Measurements from ENCODE around the gene SKA2.
"Not testable (repeated sequence)": the region's sequence is repeated elsewhere in the genome, so short reads cannot be mapped to it uniquely, and the experiment has no call there.

SKA2 gene

DNA sequence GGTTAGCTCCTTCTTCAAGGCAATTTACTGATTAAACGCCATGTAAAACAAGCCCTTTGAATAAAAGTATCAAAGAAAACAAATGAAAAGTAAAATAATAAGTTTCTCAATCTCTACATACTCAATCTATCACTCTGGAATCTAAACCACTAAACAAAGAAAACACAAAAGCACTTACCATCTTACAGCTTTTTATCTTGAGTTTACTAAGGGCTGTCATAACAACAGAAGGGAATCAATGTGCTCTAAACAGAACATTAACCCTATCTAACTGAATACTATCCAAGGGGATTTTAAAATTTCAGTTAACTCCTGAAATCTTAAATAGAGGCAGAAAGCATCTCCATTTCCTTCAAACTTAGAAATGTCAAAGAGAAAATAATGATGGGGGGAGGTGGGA, 3.4 kb downstream of the SKA2 start:
- no peak for DNase-seq (ENCODE audit: low read depth)

DNA sequence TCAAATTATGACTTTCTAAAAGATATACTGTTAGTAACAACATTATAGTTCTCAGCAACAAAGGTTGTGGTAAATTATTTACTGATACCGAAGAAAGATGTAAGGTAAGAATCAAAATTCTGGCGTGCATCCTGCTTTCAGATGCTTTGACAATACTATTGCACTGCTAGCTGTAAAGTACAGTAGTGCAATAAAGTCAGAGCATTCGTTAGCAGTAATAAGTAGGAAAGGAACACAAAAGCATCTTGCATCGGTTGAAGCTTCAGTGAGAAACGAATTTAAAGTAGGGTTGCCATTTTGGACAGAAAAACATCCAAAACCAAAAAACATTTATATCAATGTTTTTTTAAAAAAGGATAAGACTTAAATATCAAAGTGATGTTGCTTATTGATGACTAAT, 4.0 kb downstream of the SKA2 start:
- DNase-seq (ENCODE audit: low read depth) = no peak

DNA sequence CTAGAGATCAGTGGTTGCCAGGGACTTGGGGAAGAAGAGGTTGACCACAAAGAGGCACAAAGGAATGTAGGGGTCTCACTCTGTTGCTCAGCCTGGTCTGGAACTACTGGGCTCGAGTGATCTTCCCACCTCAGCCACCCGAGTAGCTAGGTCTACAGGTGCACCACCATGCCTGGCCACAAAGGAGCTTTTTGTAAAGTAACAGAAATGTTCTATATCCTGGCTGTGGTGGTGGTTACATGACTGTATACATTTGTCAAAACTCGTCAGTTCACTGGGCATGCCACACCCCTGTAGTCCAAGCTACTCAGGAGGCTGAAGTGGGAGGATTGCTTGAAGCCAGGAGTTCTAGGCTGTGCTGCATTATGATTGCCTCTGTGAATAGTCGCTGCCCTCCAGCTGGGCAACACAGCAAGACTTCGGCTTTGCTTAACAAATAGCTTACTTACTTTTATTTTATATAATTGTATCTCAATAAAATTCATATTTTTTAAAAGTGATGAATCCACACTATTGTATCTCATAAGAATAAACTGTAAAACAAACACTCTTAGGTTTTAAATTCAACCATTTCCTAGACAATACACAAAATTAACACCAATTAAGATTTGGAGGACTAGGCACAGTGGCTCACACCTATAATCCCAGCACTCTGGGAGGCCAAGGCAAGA, 5.0 kb downstream of the SKA2 start:
- no peak for DNase-seq (ENCODE audit: low read depth)

DNA sequence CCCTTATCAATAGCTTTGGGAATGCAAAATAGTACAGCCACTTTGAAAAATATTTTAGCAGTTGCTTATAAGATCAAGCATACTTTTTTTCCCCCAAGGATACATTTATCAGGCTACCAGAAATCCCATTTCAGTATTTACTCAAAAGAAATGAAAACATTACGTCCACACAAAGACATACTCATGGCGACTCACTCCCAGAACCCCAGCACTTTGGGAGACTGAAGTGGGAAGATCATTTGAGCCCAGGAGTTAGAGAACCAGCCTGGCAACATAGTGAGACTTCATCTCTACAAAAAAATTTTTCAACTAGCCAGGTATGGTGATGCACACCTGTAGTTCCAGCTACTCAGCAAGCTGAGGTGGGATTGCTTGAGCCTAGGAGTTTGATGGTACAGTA, 5.9 kb downstream of the SKA2 start:
- no peak for DNase-seq (ENCODE audit: low read depth)

DNA sequence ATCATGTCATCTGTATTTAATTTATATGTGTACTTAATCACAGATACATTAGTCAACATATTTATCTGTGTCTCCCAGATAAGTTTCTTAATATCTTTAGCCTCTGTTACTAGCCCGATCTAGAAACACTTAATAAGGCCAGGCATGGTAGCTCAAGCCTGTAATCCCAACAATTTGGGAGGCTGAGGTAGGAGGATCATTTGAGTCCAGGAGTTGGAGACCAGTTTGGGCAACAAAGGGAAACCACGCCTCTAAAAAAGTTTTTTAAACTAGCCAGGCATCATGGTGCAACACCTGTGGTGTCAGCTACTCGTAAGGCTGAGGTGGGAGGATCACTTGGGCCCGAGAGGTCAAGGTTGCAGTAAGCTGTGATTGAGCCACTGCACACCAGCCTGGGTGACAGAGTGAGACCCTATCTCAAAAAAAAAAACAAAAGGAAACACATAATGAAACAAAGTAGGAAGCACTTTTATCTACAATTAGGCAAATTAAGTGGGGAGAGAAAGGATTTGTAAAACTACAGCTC, 9.4 kb downstream of the SKA2 start:
- no peak for DNase-seq (ENCODE audit: low read depth)

DNA sequence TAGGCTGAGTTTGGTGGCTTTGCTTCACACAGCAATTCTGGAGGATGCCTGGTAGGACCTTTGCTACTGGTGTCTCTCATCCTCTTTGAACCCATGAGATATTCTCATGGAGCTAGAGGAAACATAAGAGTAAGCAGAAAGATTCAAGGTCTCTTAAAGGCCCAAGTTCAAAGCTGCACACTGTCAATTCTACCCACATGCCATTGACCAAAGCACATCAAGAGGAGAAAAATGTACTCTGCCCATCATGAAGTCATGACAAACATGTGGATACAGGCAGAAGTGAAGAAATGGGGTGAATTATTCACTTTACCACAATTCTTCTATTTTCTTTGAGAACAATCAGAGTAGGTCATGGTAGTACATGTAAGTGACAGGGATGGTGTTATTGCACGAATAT, 13.1 kb downstream of the SKA2 start:
- DNase-seq (ENCODE audit: low read depth) = no peak

DNA sequence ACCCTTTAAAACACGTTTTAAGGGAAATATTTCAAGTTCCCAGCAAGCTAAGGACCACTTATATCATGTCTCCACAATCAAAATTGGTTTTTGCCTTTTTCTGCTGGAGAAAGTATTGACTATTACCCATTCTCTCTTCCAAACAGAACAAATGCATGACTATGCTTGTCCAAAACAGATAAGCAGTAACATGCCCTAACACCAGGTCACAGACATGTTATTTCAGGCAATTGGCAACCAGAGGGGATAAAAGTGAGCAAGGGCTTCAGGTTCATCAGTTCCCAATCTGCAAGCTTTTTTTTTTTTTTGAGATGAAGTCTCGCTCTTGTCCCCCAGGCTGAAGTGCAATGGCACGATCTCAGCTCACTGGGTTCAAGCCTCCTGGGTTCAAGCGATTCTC, 15.0 kb downstream of the SKA2 start:
- DNase-seq (ENCODE audit: low read depth) = no peak

DNA sequence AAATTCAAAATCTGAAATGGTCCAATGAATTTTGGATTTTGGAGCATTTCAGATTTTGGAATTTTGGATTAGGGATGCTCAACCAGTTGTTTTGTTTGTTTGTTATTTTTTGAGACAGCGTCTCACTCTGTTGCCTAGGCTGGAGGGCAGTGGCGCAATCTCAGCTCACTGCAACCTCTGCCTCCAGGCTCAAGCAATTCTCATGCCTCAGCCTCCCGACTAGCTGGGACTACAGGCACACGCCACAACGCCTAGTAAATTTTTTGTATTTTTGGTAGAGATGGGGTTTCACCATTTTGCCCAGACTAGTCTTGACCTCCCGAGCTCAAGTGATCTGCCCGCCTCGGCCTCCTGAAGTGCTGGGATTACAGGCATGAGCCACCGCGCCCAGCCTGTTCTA, 16.6 kb downstream of the SKA2 start:
- not testable (repeated sequence) for DNase-seq (ENCODE audit: low read depth)

DNA sequence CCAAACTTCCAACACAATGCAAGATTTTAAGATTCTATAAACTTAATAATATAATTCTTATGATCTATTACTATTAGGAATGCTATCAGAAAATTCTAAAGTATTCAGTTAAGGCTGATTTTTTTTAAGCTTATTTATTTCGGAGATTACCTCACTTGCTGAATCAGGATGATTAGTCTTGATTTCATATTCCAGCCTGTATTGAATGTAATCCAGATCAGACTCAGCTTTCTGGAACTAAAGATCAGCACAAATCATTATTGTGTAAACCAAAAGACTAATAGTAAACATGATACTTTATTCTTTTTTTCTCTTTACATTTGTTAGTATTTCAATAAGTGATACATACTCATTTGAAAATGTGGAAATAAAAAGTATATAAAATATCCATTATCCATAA, 23.9 kb downstream of the SKA2 start:
- no peak for DNase-seq (ENCODE audit: low read depth)

DNA sequence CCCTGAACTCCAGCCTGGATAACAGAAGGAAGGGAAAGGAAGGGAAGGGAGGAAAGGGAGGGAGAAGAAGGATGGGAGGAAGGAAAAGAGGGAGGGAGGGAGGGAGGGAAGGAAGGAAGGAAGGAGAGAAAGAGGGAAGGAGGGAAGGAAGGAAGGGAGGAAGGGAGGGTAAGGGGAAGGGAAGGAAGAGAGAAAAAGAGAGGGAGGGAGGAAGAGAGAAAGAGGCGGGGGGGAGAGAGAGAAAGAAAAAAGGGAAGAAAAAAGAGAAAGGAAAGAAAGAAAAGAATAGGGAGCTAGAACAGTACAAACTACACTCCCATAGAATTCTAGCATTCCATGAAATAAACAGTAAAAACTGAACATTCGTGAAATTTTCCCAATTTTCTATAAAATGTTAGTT, 25.2 kb downstream of the SKA2 start:
- no peak for DNase-seq (ENCODE audit: low read depth)

DNA sequence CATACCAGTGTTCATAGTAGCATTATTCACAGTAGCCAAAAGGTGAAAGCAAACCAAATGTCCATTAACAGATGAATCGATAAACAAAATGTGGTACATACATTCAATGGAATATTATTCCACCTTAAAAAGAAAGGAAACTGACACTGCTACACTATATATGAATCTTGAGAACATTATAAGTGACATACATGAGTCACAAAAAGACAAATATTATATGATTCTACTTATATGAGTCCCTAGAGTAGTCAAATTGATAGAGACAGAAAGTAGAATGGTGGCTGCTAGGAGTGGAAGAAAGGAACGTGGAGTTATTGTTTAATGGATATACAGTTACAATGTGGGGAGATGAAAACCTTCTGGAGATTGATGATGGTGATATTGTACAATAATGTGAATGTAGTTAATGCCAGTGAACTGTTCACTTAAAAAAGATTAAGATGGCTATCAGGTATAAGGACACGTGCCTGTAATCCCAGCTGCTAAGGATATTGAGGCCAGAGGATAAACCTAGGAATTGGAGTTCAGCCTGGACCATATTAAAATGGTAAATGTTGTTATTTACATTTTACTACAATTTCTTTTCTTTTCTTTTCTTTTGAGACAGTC, 28.1 kb downstream of the SKA2 start:
- DNase-seq (ENCODE audit: low read depth) = no peak

DNA sequence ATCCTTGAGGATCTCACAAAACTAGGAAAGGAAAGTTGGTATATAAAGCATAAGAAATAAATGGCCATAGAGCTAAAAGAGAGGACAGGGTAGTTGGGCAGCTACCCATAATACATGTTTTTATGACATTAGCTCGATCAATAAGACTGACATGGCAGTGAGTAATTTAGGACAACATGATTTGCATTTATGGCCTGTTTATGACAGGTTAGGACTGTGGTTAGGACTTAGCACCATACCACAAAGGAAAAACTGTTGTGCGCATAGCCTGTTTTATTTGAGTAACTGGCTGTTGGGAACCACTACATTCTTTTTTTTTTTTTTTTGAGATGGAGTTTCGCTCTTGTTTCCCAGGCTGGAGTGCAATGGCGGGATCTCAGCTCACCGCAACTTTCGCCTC, 30.3 kb downstream of the SKA2 start:
- no peak for DNase-seq (ENCODE audit: low read depth)

DNA sequence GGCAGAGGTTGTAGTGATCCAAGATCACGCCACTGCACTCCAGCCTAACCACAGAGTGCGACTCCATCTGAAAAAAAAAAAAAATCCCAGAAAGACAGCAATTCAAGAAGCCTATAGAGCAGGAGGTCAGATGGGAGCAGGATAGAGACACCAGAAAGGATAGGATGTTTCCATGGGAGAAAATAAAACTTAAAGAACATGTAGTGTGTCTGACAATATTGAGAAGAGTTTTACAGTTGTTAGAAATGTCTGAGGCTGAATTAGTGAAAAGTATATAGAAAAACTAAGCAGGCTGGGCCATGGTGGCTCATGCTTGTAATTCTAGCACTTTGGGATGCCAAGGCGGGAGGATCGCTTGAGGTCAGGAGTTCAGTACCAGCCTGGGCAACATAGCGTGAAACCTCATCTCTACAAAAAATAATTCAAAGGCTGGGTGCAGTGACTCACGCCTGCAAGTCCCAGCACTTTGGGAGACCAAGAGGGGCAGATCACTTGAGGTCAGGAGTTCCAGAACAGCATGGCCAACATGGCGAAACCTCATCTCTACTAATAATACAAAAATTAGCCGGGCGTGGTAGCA, 33.0 kb downstream of the SKA2 start:
- no peak for DNase-seq (ENCODE audit: low read depth)

DNA sequence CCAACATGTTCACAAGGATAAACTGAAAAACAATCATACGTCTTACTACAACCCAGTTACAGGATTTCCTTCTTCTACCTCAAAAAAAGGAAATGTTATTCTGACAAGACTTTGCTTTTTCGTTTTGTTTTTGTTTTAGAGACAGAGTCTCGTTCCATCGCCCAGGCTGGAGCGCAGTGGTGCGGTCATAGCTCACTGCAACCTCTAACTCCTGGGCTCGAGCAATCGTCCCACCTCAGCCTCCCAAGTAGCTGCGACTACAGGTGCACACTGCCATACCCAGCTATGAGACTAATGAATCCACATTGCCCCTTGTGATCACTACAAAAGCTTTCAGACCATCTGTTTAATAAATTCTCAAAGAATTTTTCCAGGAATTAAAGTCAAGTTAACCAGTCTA, 39.5 kb downstream of the SKA2 start:
- DNase-seq (ENCODE audit: low read depth) = no peak

DNA sequence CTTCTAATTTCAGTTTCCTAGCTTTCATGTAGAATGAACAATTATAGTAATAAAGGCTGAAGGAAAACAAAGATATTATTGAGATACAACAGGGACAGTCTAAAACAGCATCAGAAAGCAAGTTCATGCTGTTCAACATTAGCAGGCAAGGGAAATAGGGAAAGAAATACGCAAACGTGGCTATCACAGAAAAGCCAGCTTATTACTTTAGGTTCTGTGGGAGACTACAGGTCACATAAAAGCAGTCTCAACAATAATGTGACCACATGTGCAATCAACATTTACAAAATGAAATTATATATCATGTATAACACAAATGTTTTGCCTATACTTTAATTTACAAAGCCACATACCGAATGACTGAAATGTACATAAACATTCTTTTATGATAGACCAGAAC, 43.4 kb downstream of the SKA2 start:
- DNase-seq (ENCODE audit: low read depth) = no peak

DNA sequence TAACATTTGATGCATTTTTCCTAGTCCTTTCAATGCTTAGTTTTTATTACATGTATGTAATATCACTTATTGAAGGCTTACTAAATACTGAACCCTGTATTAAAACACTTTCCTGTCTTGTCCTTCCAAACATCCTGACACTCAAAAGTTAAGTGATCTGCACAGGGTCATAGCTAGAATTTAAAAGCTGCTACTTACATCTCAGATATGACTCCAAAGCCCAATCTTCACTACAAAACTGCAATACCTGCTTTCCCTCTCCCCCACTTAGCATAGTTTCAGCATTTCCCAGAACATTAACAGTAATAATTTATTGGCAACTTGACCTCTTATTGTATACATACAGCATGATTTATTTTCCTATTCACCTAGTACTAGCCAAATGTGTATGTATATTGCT, 44.0 kb downstream of the SKA2 start:
- DNase-seq (ENCODE audit: low read depth) = no peak

DNA sequence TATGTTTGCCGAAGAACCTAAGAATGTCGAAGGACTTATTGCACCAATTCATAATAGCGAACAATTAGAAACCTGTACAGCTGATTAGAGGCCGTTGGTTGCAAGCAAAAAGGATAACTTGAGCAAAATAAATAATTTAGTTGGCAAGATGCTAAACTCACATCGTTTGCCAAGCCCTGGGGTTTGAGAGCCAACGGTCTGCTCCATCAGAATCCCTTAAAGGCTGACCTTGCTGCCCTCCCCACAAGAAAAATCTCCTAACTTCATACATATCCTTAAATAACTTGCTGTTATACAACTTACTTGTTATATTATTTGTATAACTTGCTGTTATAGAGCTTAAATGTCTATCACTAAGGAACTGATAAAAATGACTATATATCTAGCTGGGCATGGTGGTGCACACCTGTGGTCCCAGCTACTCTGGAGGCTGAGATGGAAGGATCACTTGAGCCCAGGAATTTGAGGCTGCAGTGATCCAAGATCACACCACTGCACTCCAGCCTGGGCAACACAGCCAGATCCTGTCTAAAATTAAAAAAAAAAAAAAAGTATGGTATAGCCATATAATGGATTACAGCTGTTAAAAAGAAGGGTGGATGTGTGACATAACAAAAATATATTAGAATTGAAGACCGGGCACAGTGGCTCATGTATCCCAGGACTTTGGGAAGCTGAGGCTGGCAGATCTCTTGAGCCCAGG, 46.4 kb downstream of the SKA2 start:
- no peak for DNase-seq (ENCODE audit: low read depth)

DNA sequence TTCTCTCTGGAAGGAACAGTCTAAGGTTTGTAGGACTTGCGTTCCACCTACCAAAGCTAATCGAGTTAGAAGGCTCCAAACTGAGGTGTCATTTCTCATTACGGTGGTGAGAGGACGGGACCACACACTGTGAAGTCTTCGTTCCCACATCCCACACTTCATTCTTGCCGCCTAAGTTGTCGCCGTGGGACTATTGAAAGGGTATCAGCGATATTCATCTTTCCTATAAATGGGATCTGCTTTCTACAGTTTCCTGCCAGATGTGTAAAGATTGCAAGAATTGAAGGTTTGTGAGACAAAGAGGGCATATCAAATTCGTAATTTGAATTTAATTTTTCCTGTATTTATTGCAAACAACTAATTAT, 47.7 kb downstream of the SKA2 start:
- no peak for DNase-seq (ENCODE audit: low read depth)

DNA sequence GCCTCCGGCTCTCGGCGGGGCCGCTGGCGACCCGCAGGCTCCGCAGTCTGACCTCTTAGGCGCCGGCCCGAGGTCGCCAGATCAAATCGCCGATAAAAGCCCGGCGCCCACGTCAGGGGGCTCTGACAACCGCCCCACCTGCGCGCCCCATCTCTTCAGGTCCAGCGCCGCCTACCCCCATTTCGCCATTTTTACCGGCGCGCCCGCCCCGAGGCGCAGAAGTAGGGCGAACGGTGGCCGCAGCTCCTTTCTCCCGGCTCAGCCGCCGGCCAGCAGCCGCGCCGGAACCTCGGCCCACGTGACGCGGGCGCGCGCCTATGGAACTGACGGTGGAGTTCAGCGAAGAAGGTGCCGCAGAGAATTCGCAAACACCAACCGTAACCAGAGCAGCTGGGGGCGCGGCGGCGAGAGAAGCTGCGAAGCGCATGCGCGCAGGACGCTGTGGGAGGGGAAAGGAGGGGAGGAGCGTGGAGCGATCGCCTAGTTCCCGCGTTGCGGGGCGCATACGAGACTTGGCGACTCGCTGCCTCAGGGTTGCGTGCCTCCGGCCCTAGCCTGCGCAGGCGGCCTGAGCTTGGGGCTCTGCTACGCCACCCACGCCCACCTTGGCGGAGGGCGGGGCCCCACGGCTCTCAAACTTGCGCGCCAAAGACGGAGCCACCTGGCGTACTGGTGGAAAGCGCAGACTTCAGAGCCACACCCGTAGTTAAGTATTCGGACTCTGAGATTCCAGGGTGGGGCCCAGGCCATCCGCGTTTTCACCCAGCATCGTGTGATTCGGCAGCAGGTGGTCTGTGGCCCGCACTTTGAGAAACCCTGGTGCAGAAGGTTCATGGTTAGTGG, 48.3 kb downstream of the SKA2 start, which contains the start of gene TRIM37:
Gene TRIM37, minus strand, starts transcription at position 418 of the 843 bp plus-strand sequence. CDS start 419 bp downstream, outside the sequence.
- DNase-seq (ENCODE audit: low read depth) = peak; percentile 98

DNA sequence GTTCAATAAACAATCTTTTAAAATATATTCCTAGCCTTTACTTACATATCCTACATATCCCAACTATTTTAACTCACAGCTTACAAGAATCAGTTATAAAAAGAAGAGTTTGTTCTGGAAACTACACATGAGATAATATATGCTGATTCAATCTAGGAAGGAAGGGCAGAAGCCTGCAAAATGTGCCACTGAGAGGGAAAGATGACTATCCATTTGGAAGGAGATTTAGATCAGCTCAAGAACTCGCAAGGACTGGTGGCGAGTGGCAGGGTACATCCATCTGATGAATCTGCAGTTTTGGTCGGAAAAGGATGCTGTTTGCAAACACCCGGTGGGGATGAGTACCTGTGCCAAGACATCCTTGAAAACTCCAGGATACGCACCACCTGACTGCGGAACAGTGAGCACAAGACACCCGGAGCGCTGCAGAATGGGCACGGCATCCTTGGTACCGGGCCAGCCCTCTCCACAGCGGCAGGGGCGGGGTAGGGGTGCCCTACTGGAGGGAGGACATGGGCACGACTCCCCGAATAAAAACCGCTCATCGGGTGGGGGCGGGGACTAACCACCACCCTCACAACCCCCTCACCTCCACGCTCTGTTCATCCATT, 49.0 kb downstream of the SKA2 start:
- DNase-seq (ENCODE audit: low read depth) = peak; percentile 61

DNA sequence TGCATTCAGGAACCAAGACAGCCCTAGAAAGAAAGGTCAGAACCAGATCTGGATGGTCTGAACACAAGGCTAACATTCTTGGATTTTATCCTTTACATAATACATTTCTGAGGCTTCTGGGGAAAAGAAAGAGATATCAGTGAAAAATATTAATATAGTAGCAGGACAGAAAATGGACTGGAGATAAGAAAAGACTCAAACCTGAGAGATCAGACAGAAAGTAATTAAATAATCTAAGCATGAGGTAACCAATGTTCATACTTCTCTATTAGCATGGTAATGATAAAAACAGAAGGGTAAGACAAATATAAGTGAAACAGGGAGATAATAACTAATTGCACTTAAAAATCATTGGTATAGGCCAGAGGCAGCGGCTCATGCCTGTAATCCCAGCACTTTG, 53.8 kb downstream of the SKA2 start:
- no peak for DNase-seq (ENCODE audit: low read depth)

DNA sequence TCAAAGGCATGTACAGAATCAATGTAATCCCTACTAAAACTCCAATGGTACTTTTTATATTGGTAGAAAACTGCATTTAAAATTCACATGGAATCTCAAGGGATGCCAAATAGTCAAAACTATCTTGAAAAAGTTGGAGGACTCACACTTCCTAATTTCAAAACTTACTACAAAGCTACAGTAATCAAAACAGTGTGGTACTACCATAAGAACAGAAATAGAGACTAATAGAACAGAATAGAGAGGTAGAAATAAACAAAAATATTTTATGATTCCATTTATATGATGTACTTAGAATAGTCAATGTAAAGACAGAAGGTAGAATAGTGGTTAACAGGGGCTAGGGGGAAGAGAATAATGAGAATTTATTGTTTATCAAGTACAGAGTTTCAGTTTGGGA, 57.1 kb downstream of the SKA2 start:
- no peak for DNase-seq (ENCODE audit: low read depth)

Data from activated T-helper 9 cell treated with anti-CD3 and anti-CD28 coated beads, Interleukin-2, amount 50 U/mL, for 16 hours (primary cell).